A549 (cell line): ENCODE results near the gene ZBTB16. TPM values are rescaled to one million over a fixed set of nuclear protein-coding genes. Genes with fewer than 3 reads are reported as not detected.

ENCODE experiments used
- ATAC-seq, 2 experiments: fragments of 200-7000 bp in 1 of 2; fragments of >200 bp in 1 of 2; cut with Nextera tagmentation in 1 of 2; cut with Tn5 transposase in 1 of 2; 3 replicates each; pipeline versions ENCODE4 v1.8.0 to v1.9.1; 2018 to 2020; ENCODE audit warnings: mild to moderate bottlenecking in 1 of 2, moderate library complexity in 1 of 2
- CTCF ChIA-PET: fragments of 300-600 bp; sonication (Branson Sonifier 250); formaldehyde crosslinking; extraction: SDS; loops from one replicate; lab custom pipeline; 2021; ENCODE audit warnings: antibody characterized with exemption, inconsistent platforms; lab: Yijun Ruan, JAX
- POLR2A ChIA-PET: fragments of 350-600 bp; formaldehyde crosslinking; extraction: SDS; loops from one replicate; lab custom pipeline; 2021; ENCODE audit warnings: antibody characterized with exemption, inconsistent platforms; lab: Yijun Ruan, JAX
- DNase-seq, 2 experiments: peaks; one replicate each; pipeline versions ENCODE4 v3.0.0 to v3.0.0-alpha.2; 2011 to 2016; ENCODE audit warnings: low read depth in 1 of 2, low spot score in 1 of 2
- FAIRE-seq: peaks from 2 replicates; lab custom pipeline; 2011; peaks lifted over from hg19 to GRCh38; lab: Jason Lieb, UNC
- H3K27ac ChIP-seq, 2 experiments: fragments of >200 bp; sonication (Bioruptor Twin); formaldehyde crosslinking; 3 replicates each; pipeline ENCODE4 v1.5.1; 2016 to 2017
- H3K4me1 ChIP-seq: fragments of >200 bp; sonication (Bioruptor Twin); formaldehyde crosslinking; 3 replicates; pipeline ENCODE4 v1.6.1; 2016
- H3K4me2 ChIP-seq: fragments of >200 bp; sonication (Bioruptor Twin); formaldehyde crosslinking; 3 replicates; pipeline ENCODE4 v1.6.1; 2016
- H3K4me3 ChIP-seq: fragments of >200 bp; sonication (Bioruptor Twin); formaldehyde crosslinking; 3 replicates; pipeline ENCODE4 v1.5.1; 2016
- H3K9me3 ChIP-seq: fragments of >200 bp; sonication (Bioruptor Twin); formaldehyde crosslinking; 3 replicates; pipeline ENCODE4 v1.6.1; 2016
- CBX8 ChIP-seq: fragments of 200-600 bp; sonication (generic); IDR thresholded peaks from 2 replicates; pipeline ENCODE4 v1.6.1; 2016
- EHMT2 ChIP-seq: fragments of 200-600 bp; sonication (generic); IDR thresholded peaks from 2 replicates; pipeline ENCODE4 v1.6.1; 2016; ENCODE audit warnings: antibody characterized with exemption, low read depth, mild to moderate bottlenecking, moderate library complexity
- ESRRA ChIP-seq: fragments of 150-350 bp; IDR thresholded peaks from 2 replicates; pipeline ENCODE4 v1.6.1; 2014; ENCODE audit warnings: mild to moderate bottlenecking, low read length, borderline replicate concordance
- JUN ChIP-seq, 2 experiments: fragments of >200 bp; sonication (Bioruptor Twin); formaldehyde crosslinking; IDR thresholded peaks; 2 replicates in 1 of 2; 3 replicates in 1 of 2; pipeline ENCODE4 v1.6.1; 2016 to 2017
- KDM5A ChIP-seq: fragments of 200-600 bp; sonication (generic); IDR thresholded peaks from 2 replicates; pipeline ENCODE4 v1.6.1; 2016; ENCODE audit warnings: antibody characterized with exemption, mild to moderate bottlenecking
- MAFK ChIP-seq: fragments of 450-650 bp; IDR thresholded peaks from 2 replicates; pipeline ENCODE4 v1.6.1; 2014; ENCODE audit not compliant: partially characterized antibody
- MYC ChIP-seq: IDR thresholded peaks from 2 replicates; pipeline ENCODE4 v1.6.1; 2012; ENCODE audit warnings: mild to moderate bottlenecking, inconsistent platforms, low read length, improper control_type of control experiment, borderline replicate concordance
- NPAS2 ChIP-seq: fragments of 250-450 bp; sonication (Bioruptor Pico); IDR thresholded peaks from 2 replicates; pipeline ENCODE4 v1.8.0; 2022; ENCODE audit warnings: mild to moderate bottlenecking, moderate library complexity, borderline replicate concordance
- RAD21 ChIP-seq, 2 experiments: fragments of >200 bp in 1 of 2; sonication (Bioruptor Twin) in 1 of 2; formaldehyde crosslinking in 1 of 2; IDR thresholded peaks in 1 of 2; conservative IDR thresholded peaks in 1 of 2; 2 replicates in 1 of 2; 3 replicates in 1 of 2; pipeline ENCODE4 v1.6.1; 2012 to 2018; ENCODE audit warnings: inconsistent platforms in 1 of 2
- RCOR1 ChIP-seq: fragments of 150-350 bp; IDR thresholded peaks from 2 replicates; pipeline ENCODE4 v1.6.1; 2014; ENCODE audit warnings: antibody characterized with exemption, low read length, low read depth
- RNF2 ChIP-seq: fragments of 200-600 bp; sonication (generic); IDR thresholded peaks from 2 replicates; pipeline ENCODE4 v1.6.1; 2016; ENCODE audit warnings: low read depth, mild to moderate bottlenecking, antibody characterized with exemption, moderate library complexity, borderline replicate concordance
- SREBF2 ChIP-seq: fragments of 450-650 bp; IDR thresholded peaks from 2 replicates; pipeline ENCODE4 v1.6.1; 2014; ENCODE audit warnings: mild to moderate bottlenecking, moderate library complexity
- TFCP2L1 ChIP-seq: fragments of 250-450 bp; sonication (Bioruptor Pico); IDR thresholded peaks from 2 replicates; pipeline ENCODE4 v1.5.0; 2021; ENCODE audit warnings: mild to moderate bottlenecking
- TP53 ChIP-seq: fragments of 250-450 bp; sonication (Bioruptor Pico); IDR thresholded peaks from 2 replicates; pipeline ENCODE4 v1.5.0; 2021; ENCODE audit warnings: mild to moderate bottlenecking, moderate library complexity
- WGBS: methylation state at CpG from one replicate; pipeline ENCODE4 v1.1.6; 2017; ENCODE audit errors: missing lambda C conversion rate; 5-methylcytosine and 5-hydroxymethylcytosine counted together
- polyA plus RNA-seq, 4 experiments: library from polyadenylated mRNA; depleted of rRNA in 3 of 4; stranded (reverse); fragments of >200 nt; fragmentation: RNase III in 1 of 4; extraction: RNeasy Plus Mini Kit Qiagen cat#74134 plus additional on column Dnase treatment in 1 of 4; gene quantifications; 2 replicates in 3 of 4; 3 replicates in 1 of 4; pipeline ENCODE4 v1.2.3, GENCODE V29; 2011 to 2017
- TF ChIP-seq, protein P1 (sequence below): fragments of 250-450 bp; sonication (Bioruptor Pico); IDR thresholded peaks from 2 replicates; pipeline ENCODE4 v1.5.0; 2021; ENCODE audit warnings: mild to moderate bottlenecking, moderate library complexity, borderline replicate concordance
- TF ChIP-seq, protein P2 (sequence below): fragments of >200 bp; sonication (Bioruptor Twin); formaldehyde crosslinking; IDR thresholded peaks from 2 replicates; pipeline ENCODE4 v1.6.1; 2016
- TF ChIP-seq, protein P3 (sequence below): fragments of 150-350 bp; IDR thresholded peaks from 2 replicates; pipeline ENCODE4 v1.6.1; 2014; ENCODE audit warnings: low read depth, mild to moderate bottlenecking, low read length
- TF ChIP-seq, protein P4 (sequence below): IDR thresholded peaks from 2 replicates; pipeline ENCODE4 v1.6.1; 2012; ENCODE audit warnings: low read depth, borderline replicate concordance
- TF ChIP-seq, protein P5 (sequence below): fragments of 200-600 bp; sonication (generic); IDR thresholded peaks from 2 replicates; pipeline ENCODE4 v1.6.1; 2016; ENCODE audit warnings: antibody characterized with exemption, mild to moderate bottlenecking, moderate library complexity

ZBTB16 gene
- polyA plus RNA-seq, 2 of the 4 experiments (the other 2 are of a cell fraction), result not detected

DNA sequence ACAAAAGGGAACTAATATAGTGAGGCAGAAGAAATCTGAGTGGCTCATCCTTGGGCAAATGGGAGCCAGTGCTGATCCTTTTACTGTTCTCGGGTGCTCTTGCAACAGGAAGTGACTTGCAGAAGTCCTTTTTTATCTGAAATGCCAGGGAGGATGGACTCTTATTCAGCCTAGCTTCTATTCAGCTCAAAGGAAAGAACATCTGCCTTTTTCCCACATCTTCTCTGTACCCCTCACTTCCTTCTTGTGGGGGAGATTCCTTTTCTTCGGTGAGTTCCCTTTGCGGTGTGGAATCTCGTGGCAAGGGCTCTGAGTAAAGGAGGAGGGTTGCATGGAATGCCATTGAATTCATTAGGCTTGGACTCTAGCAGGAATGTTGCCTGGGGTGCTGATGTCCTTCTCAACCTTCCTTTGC lies 76.2 kb downstream of the ZBTB16 start:
- no peak for DNase-seq
- no peak for ATAC-seq
- CTCF ChIA-PET, result no interaction called here
- Histone ChIP-seq H3K9me3 (no peaks in the 10 kb centered on the region), H3K4me2 (no peak overlapping the region), H3K4me3 (no peak overlapping the region)
- WGBS, result 24% methylated on average over 4 of the region's 4 CpGs
- FAIRE-seq, result no peak
- TF ChIP-seq MYC (no peak), SREBF2 (no peak), EHMT2 (no peak)
- TF ChIP-seq, protein P1, sequence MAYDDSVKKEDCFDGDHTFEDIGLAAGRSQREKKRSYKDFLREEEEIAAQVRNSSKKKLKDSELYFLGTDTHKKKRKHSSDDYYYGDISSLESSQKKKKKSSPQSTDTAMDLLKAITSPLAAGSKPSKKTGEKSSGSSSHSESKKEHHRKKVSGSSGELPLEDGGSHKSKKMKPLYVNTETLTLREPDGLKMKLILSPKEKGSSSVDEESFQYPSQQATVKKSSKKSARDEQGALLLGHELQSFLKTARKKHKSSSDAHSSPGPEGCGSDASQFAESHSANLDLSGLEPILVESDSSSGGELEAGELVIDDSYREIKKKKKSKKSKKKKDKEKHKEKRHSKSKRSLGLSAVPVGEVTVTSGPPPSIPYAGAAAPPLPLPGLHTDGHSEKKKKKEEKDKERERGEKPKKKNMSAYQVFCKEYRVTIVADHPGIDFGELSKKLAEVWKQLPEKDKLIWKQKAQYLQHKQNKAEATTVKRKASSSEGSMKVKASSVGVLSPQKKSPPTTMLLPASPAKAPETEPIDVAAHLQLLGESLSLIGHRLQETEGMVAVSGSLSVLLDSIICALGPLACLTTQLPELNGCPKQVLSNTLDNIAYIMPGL (CRISPR knock-in tag), result no peak
- TF ChIP-seq, protein P2, sequence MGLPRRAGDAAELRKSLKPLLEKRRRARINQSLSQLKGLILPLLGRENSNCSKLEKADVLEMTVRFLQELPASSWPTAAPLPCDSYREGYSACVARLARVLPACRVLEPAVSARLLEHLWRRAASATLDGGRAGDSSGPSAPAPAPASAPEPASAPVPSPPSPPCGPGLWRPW, result no peak
- TF ChIP-seq, all 56 proteins: peak for 0
- POLR2A ChIA-PET, result no interaction called here
- Histone ChIP-seq H3K4me1 (no peaks in the 10 kb centered on the region), H3K27ac (no peak overlapping the region)

DNA sequence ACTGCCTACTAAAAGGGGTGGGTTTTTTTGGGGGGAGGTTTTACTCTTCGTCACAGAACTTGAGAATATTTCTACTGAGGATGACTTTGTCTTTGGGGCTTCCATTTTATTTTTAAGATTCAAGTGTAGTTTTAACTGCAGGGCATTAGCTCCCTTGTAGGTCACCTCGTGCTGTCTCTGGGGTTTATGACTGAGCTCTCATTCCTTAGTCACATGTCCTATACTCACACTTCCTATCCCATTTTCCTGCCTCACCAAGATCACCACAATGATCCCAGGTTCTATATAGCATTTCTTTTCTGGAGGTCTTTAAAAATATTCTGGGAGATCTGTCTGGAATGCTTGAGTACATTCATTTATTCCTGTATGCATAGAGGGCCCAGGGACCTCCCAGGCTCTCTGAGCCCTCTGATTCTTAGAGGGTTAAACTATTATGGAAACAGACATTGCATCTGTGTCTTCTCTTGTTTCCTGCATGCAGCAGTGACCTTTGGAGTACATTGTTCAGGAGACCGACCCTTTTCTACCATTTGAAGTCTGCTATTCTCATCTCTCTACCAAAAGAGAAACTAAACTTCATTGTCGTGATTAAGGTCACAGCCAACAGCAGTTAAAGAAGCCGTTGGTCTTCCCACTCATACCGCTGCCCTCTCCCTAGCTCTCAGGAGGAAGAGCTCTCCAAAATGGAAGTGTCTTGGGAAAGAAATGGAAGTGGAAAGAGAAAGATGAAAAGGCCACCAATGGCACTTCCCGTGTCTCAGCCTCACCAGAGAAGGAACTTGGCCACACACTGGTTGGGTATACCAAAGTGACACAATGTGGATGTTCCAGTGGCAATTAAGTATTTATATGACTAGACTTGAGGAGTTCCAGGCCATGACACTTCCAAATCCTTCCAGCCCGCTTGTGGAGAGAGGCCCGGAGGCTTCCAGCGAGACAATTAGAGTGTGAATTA lies 77.5 kb downstream of the ZBTB16 start:
- FAIRE-seq, result no peak
- TF ChIP-seq, protein P3, sequence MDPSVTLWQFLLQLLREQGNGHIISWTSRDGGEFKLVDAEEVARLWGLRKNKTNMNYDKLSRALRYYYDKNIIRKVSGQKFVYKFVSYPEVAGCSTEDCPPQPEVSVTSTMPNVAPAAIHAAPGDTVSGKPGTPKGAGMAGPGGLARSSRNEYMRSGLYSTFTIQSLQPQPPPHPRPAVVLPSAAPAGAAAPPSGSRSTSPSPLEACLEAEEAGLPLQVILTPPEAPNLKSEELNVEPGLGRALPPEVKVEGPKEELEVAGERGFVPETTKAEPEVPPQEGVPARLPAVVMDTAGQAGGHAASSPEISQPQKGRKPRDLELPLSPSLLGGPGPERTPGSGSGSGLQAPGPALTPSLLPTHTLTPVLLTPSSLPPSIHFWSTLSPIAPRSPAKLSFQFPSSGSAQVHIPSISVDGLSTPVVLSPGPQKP, result no peak
- TF ChIP-seq EHMT2, result no peak
- TF ChIP-seq RAD21 (conservative IDR thresholded peaks at IDR 0.05 in 1 of 2, IDR thresholded peaks at IDR 0.05 in 1 of 2), result no peak
- no peak for TF ChIP-seq TFCP2L1
- TF ChIP-seq JUN (IDR thresholded peaks at IDR 0.05), result no peak
- no peak for TF ChIP-seq RNF2
- no peak for TF ChIP-seq MYC
- TF ChIP-seq NPAS2 (CRISPR knock-in tag), result no peak
- no peak for TF ChIP-seq ESRRA
- TF ChIP-seq MAFK, result no peak
- no peak for TF ChIP-seq KDM5A
- TF ChIP-seq, protein P4, sequence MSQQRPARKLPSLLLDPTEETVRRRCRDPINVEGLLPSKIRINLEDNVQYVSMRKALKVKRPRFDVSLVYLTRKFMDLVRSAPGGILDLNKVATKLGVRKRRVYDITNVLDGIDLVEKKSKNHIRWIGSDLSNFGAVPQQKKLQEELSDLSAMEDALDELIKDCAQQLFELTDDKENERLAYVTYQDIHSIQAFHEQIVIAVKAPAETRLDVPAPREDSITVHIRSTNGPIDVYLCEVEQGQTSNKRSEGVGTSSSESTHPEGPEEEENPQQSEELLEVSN, result no peak
- TF ChIP-seq RCOR1, result no peak
- TF ChIP-seq, protein P5, sequence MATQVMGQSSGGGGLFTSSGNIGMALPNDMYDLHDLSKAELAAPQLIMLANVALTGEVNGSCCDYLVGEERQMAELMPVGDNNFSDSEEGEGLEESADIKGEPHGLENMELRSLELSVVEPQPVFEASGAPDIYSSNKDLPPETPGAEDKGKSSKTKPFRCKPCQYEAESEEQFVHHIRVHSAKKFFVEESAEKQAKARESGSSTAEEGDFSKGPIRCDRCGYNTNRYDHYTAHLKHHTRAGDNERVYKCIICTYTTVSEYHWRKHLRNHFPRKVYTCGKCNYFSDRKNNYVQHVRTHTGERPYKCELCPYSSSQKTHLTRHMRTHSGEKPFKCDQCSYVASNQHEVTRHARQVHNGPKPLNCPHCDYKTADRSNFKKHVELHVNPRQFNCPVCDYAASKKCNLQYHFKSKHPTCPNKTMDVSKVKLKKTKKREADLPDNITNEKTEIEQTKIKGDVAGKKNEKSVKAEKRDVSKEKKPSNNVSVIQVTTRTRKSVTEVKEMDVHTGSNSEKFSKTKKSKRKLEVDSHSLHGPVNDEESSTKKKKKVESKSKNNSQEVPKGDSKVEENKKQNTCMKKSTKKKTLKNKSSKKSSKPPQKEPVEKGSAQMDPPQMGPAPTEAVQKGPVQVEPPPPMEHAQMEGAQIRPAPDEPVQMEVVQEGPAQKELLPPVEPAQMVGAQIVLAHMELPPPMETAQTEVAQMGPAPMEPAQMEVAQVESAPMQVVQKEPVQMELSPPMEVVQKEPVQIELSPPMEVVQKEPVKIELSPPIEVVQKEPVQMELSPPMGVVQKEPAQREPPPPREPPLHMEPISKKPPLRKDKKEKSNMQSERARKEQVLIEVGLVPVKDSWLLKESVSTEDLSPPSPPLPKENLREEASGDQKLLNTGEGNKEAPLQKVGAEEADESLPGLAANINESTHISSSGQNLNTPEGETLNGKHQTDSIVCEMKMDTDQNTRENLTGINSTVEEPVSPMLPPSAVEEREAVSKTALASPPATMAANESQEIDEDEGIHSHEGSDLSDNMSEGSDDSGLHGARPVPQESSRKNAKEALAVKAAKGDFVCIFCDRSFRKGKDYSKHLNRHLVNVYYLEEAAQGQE, result no peak
- TF ChIP-seq CBX8, result no peak
- no peak for TF ChIP-seq TP53
- no peak overlapping the region for H3K4me2 ChIP-seq
- no peak overlapping the region for H3K4me3 ChIP-seq
- ATAC-seq, result no peak
- no peaks in the 10 kb centered on the region for H3K9me3 ChIP-seq
- ChIA-PET POLR2A (no interaction called here), CTCF (interaction anchor here (1.6 kb wide), 1 partner anchor 102 kb away, joined by 4 read pairs; no protein-coding TSS in a partner anchor)
- 30% methylated on average over 9 of the region's 10 CpGs for whole genome bisulfite sequencing
- no peak for DNase-seq
- no peak overlapping the region for H3K27ac ChIP-seq
- H3K4me1 ChIP-seq, result no peaks in the 10 kb centered on the region
